HEK293T (cell line): ENCODE data around the gene SGPL1.

ENCODE experiments used
- ARNT ChIP-seq: fragments of 450-650 bp; IDR thresholded peaks from 2 replicates; pipeline ENCODE4 v1.6.1; 2017; ENCODE audit warnings: mild to moderate bottlenecking
- BHLHE40 ChIP-seq: fragments of 450-650 bp; IDR thresholded peaks from 2 replicates; pipeline ENCODE4 v1.6.1; 2016; ENCODE audit warnings: mild to moderate bottlenecking, moderate library complexity, borderline replicate concordance
- ELF4 ChIP-seq: fragments of 450-650 bp; IDR thresholded peaks from 2 replicates; pipeline ENCODE4 v1.6.1; 2017; ENCODE audit warnings: antibody characterized with exemption
- FOXA1 ChIP-seq: fragments of 450-650 bp; IDR thresholded peaks from 2 replicates; pipeline ENCODE4 v1.6.1; 2016; ENCODE audit warnings: mild to moderate bottlenecking
- FOXK2 ChIP-seq: fragments of 450-650 bp; IDR thresholded peaks from 2 replicates; pipeline ENCODE4 v1.6.1; 2016; ENCODE audit warnings: mild to moderate bottlenecking
- HDGF ChIP-seq: fragments of 450-650 bp; IDR thresholded peaks from 2 replicates; pipeline ENCODE4 v1.6.1; 2017; ENCODE audit warnings: antibody characterized with exemption, borderline replicate concordance
- L3MBTL2 ChIP-seq: fragments of 450-650 bp; conservative IDR thresholded peaks from 2 replicates; pipeline ENCODE4 v1.6.1; 2016; ENCODE audit warnings: mild to moderate bottlenecking
- LEF1 ChIP-seq: fragments of 450-650 bp; IDR thresholded peaks from 2 replicates; pipeline ENCODE4 v1.6.1; 2017; ENCODE audit warnings: mild to moderate bottlenecking, borderline replicate concordance
- NFRKB ChIP-seq: fragments of 450-650 bp; IDR thresholded peaks from 2 replicates; pipeline ENCODE4 v1.6.1; 2016; ENCODE audit warnings: mild to moderate bottlenecking, moderate library complexity
- SP1 ChIP-seq: fragments of 450-650 bp; IDR thresholded peaks from 2 replicates; pipeline ENCODE4 v1.6.1; 2017
- SUZ12 ChIP-seq: fragments of 450-650 bp; IDR thresholded peaks from 2 replicates; pipeline ENCODE4 v1.6.1; 2016; ENCODE audit warnings: mild to moderate bottlenecking
- TARDBP ChIP-seq: fragments of 450-650 bp; IDR thresholded peaks from 2 replicates; pipeline ENCODE4 v1.6.1; 2016

- TF ChIP-seq FOXK2 (no peak), ARNT (no peak), ELF4 (no peak), NFRKB (no peak), LEF1 (no peak), BHLHE40 (no peak), SP1 (no peak), SUZ12 (no peak), FOXA1 (no peak), HDGF (no peak), L3MBTL2 (no peak), TARDBP (no peak)
Measured at GRCh38 chr10:70889291-70889690, 73.5 kb downstream of the SGPL1 start.
